HepG2 (cell line): ENCODE measurements around the gene SDC4. TPM values are rescaled to one million over a fixed set of nuclear protein-coding genes. Genes with fewer than 3 reads are reported as not detected.
A peak's percentile ranks its signal among the peaks of the same experiment; 100 is the strongest.

Experiments
- ATAC-seq: fragments of 200-7000 bp; cut with Tn5 transposase; 3 replicates; pipeline ENCODE4 v1.9.1; 2020; ENCODE audit warnings: mild to moderate bottlenecking, moderate library complexity
- BruUV-seq: library from RNA; stranded (reverse); fragments of 400-500 nt; replicated peaks from 2 replicates; lab custom pipeline; 2021; lab: Mats Ljungman, UMichigan
- CTCF ChIA-PET: fragments of 300-600 bp; formaldehyde crosslinking; extraction: SDS; loops from one replicate; lab custom pipeline; 2021; ENCODE audit warnings: low total read pairs, inconsistent platforms, low intra/inter-chr PET ratio; lab: Yijun Ruan, JAX
- POLR2A ChIA-PET: fragments of 350-600 bp; sonication (Branson Sonifier 250); formaldehyde crosslinking; loops from one replicate; lab custom pipeline; 2020; ENCODE audit warnings: antibody characterized with exemption, inconsistent platforms; lab: Yijun Ruan, JAX
- DNase-seq: peaks from one replicate; pipeline ENCODE4 v3.0.0-alpha.2; 2015; ENCODE audit warnings: low spot score
- FAIRE-seq: peaks from 3 replicates; lab custom pipeline; 2011; peaks lifted over from hg19 to GRCh38; lab: Jason Lieb, UNC
- H2AFZ ChIP-seq: one replicate; pipeline ENCODE4 v1.6.1; 2011; ENCODE audit warnings: low read length, inconsistent platforms
- H3K27ac ChIP-seq: fragments of 300-600 bp; 3 replicates; pipeline ENCODE4 v1.8.0; 2011; ENCODE audit warnings: mixed run types, mild to moderate bottlenecking, mixed read lengths, low read length, inconsistent platforms; ENCODE audit not compliant: insufficient read depth; ENCODE audit errors: extremely low read length
- H3K27me3 ChIP-seq, 2 experiments: fragments of 200-600 bp in 1 of 2; 2 replicates in 1 of 2; 3 replicates in 1 of 2; pipeline versions ENCODE4 v1.6.0 to v1.8.0; 2011; ENCODE audit warnings: low read length in 2 of 2, mild to moderate bottlenecking in 2 of 2, moderate library complexity in 2 of 2, inconsistent platforms in 1 of 2; ENCODE audit not compliant: insufficient read depth in 2 of 2, control insufficient read depth in 1 of 2
- H3K36me3 ChIP-seq, 2 experiments: fragments of 200-600 bp in 1 of 2; replicated peaks in 1 of 2; 2 replicates in 1 of 2; 3 replicates in 1 of 2; pipeline versions ENCODE4 v1.5.1 to v1.8.0; 2011; ENCODE audit warnings: low read length in 2 of 2, inconsistent platforms in 1 of 2; ENCODE audit not compliant: insufficient read depth in 2 of 2, control insufficient read depth in 1 of 2
- H3K4me1 ChIP-seq: 2 replicates; pipeline ENCODE4 v1.5.1; 2012; ENCODE audit warnings: low read length, inconsistent platforms; ENCODE audit not compliant: insufficient read depth
- H3K4me2 ChIP-seq: 2 replicates; pipeline ENCODE4 v1.6.0; 2011; ENCODE audit warnings: low read depth, low read length, inconsistent platforms
- H3K4me3 ChIP-seq, 3 experiments: fragments of 200-600 bp in 1 of 3; sonication (generic), shearing (Covaris generic) in 1 of 3; replicated peaks in 1 of 3; 2 replicates each; pipeline ENCODE4 v1.5.1; 2011 to 2016; ENCODE audit warnings: low read length in 3 of 3, inconsistent platforms in 2 of 3, low read depth in 2 of 3, mild to moderate bottlenecking in 2 of 3, control low read depth in 1 of 3, mixed read lengths in 1 of 3; ENCODE audit not compliant: insufficient read depth in 1 of 3
- H3K79me2 ChIP-seq: one replicate; pipeline ENCODE4 v1.6.1; 2011; ENCODE audit warnings: low read length, inconsistent platforms; ENCODE audit not compliant: insufficient read depth
- H3K9ac ChIP-seq: 2 replicates; pipeline ENCODE4 v1.6.0; 2011; ENCODE audit warnings: mild to moderate bottlenecking, low read depth, low read length, inconsistent platforms; ENCODE audit not compliant: insufficient read depth
- H3K9me3 ChIP-seq: 2 replicates; pipeline ENCODE4 v1.5.1; 2012; ENCODE audit warnings: mild to moderate bottlenecking, low read length
- H4K20me1 ChIP-seq: 2 replicates; pipeline ENCODE4 v1.6.0; 2011; ENCODE audit warnings: inconsistent platforms, mild to moderate bottlenecking, low read length, moderate library complexity; ENCODE audit not compliant: insufficient read depth
- CREM ChIP-seq, 2 experiments: sonication (generic) in 1 of 2; formaldehyde crosslinking in 1 of 2; IDR thresholded peaks; 2 replicates each; pipeline versions ENCODE4 v1.4.0 to v1.6.1; 2016 to 2020; ENCODE audit warnings: antibody characterized with exemption in 1 of 2, mild to moderate bottlenecking in 1 of 2, missing genetic modification reagents in 1 of 2
- ETS1 ChIP-seq: sonication (generic); formaldehyde crosslinking; IDR thresholded peaks from 2 replicates; pipeline ENCODE4 v1.4.0; 2020; ENCODE audit warnings: missing genetic modification reagents
- FOXP1 ChIP-seq, 2 experiments: fragments of 450-650 bp in 1 of 2; IDR thresholded peaks; 2 replicates each; pipeline ENCODE4 v1.6.1; 2017 to 2018; ENCODE audit warnings: antibody characterized with exemption in 1 of 2
- HNF4A ChIP-seq: sonication (generic); formaldehyde crosslinking; IDR thresholded peaks from 2 replicates; pipeline ENCODE4 v1.4.0; 2020; ENCODE audit warnings: missing genetic modification reagents
- IKZF1 ChIP-seq: fragments of 450-650 bp; IDR thresholded peaks from 2 replicates; pipeline ENCODE4 v1.7.1; 2016
- KLF13 ChIP-seq: sonication (generic); formaldehyde crosslinking; IDR thresholded peaks from 2 replicates; pipeline ENCODE4 v1.4.0; 2020; ENCODE audit warnings: mild to moderate bottlenecking, missing genetic modification reagents
- MIER3 ChIP-seq: IDR thresholded peaks from 2 replicates; pipeline ENCODE4 v1.6.1; 2016; ENCODE audit warnings: missing compliant biosample characterization, borderline replicate concordance
- NFE2L1 ChIP-seq: sonication (generic); formaldehyde crosslinking; IDR thresholded peaks from 2 replicates; pipeline ENCODE4 v1.4.0; 2020; ENCODE audit warnings: missing genetic modification reagents, mild to moderate bottlenecking, borderline replicate concordance
- PAWR ChIP-seq: sonication (generic); formaldehyde crosslinking; IDR thresholded peaks from 2 replicates; pipeline ENCODE4 v1.4.0; 2020; ENCODE audit warnings: missing genetic modification reagents, mild to moderate bottlenecking, borderline replicate concordance
- POLR2AphosphoS2 ChIP-seq: IDR thresholded peaks from 2 replicates; pipeline ENCODE4 v1.6.1; 2011; ENCODE audit warnings: low read depth, low read length, improper control_type of control experiment
- RBFOX2 ChIP-seq: fragments of 200-400 bp; formaldehyde crosslinking; IDR thresholded peaks from 2 replicates; pipeline ENCODE4 v1.6.1; 2017; ENCODE audit warnings: low read depth, mild to moderate bottlenecking, low read length
- ZNF230 ChIP-seq: sonication (generic); formaldehyde crosslinking; IDR thresholded peaks from 2 replicates; pipeline ENCODE4 v1.4.0; 2020; ENCODE audit warnings: mild to moderate bottlenecking, missing genetic modification reagents
- ZNF33A ChIP-seq: sonication (generic); formaldehyde crosslinking; IDR thresholded peaks from 2 replicates; pipeline ENCODE4 v1.5.1; 2020; ENCODE audit warnings: missing genetic modification reagents, mild to moderate bottlenecking, moderate library complexity, borderline replicate concordance
- ZNF33B ChIP-seq: sonication (generic); formaldehyde crosslinking; IDR thresholded peaks from 2 replicates; pipeline ENCODE4 v1.5.1; 2020; ENCODE audit warnings: mild to moderate bottlenecking, missing genetic modification reagents
- ZNF550 ChIP-seq: sonication (generic); formaldehyde crosslinking; IDR thresholded peaks from 2 replicates; pipeline ENCODE4 v1.4.0; 2020; ENCODE audit warnings: mild to moderate bottlenecking, missing genetic modification reagents, borderline replicate concordance
- ZNF614 ChIP-seq: IDR thresholded peaks from 2 replicates; pipeline ENCODE4 v1.6.1; 2018; ENCODE audit warnings: missing biosample characterization, missing genetic modification reagents, inconsistent platforms, borderline replicate concordance
- ZNF629 ChIP-seq: sonication (generic); formaldehyde crosslinking; conservative IDR thresholded peaks from 2 replicates; pipeline ENCODE4 v1.5.0; 2020; ENCODE audit warnings: missing genetic modification reagents
- ZNF644 ChIP-seq: IDR thresholded peaks from 2 replicates; pipeline ENCODE4 v1.6.1; 2016; ENCODE audit warnings: low read depth
- ZNF709 ChIP-seq: sonication (generic); formaldehyde crosslinking; IDR thresholded peaks from 2 replicates; pipeline ENCODE4 v1.5.0; 2020; ENCODE audit warnings: mild to moderate bottlenecking, missing genetic modification reagents
- ZNF746 ChIP-seq: sonication (generic); formaldehyde crosslinking; IDR thresholded peaks from 2 replicates; pipeline ENCODE4 v1.8.0; 2022; ENCODE audit warnings: mild to moderate bottlenecking, missing genetic modification reagents
- WGBS: methylation state at CpG from one replicate; pipeline ENCODE4 v1.1.6; 2017; ENCODE audit warnings: low lambda C conversion rate; 5-methylcytosine and 5-hydroxymethylcytosine counted together
- in situ Hi-C: cut with HindIII; loops from 2 replicates; pipeline ENCODE4 v1.10.0; 2017; ENCODE audit warnings: low pct_unique_long_range_greater_than_20kb; ENCODE audit not compliant: extremely low pct_ligation_motif_present
- intact Hi-C: fragments of 100-400 bp; cut with micrococcal nuclease; formaldehyde crosslinking; loops from one replicate; pipeline ENCODE4 v1.10.0; 2022; ENCODE audit not compliant: unreplicated experiment
- polyA plus RNA-seq, 8 experiments: library from polyadenylated mRNA; depleted of rRNA in 3 of 8; stranded (reverse) in 7 of 8; unstranded in 1 of 8; fragments of >200 nt; fragmentation: Illumina TruSeq in 4 of 8; extraction: Trizol in 4 of 8; gene quantifications; 2 replicates each; pipeline versions ENCODE4 v1.2.1 to v1.2.3, GENCODE V29; 2011 to 2016; ENCODE audit warnings: low read depth in 4 of 8, missing spikeins in 1 of 8, mixed read lengths in 1 of 8; ENCODE audit not compliant: insufficient read depth in 1 of 8
- total RNA-seq, 5 experiments: library from RNA; depleted of rRNA; stranded (reverse); fragments of >200 nt; fragmentation: Illumina TruSeq; extraction: Trizol; gene quantifications; 2 replicates each; pipeline ENCODE4 v1.2.3, GENCODE V29; 2016; ENCODE audit warnings: low read depth in 1 of 5
- TF ChIP-seq, protein P1 (sequence below): sonication (generic); formaldehyde crosslinking; IDR thresholded peaks from 2 replicates; pipeline ENCODE4; 2020; ENCODE audit warnings: missing genetic modification reagents, mild to moderate bottlenecking, borderline replicate concordance

SDC4 gene
- total and polyA plus RNA-seq, 2 of the 13 experiments (the other 11 are each of a cell fraction or from before 2014, with no cell fraction given) = 49.0 to 65.1 TPM

DNA sequence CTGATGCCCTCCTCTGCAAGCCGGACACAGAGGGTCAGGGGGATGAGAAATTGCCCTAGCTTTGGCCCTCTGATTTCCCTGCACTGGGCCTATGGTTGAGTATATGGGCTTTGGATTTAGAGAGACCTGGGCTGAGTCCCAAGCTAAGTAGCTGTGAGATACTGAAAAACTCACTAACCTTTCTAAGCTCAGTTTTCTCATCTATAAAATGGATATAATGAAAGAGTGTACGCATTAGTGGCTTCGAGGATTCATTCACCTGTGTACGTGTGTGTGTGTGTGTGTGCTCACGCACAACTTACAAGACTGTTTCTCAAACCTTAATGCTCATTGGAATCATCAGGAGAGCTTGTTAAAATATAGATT, 54.2 kb downstream of the SDC4 start:
- WGBS = 34% methylated on average over 5 of the region's 5 CpGs
- FAIRE-seq = no peak
- intact Hi-C loops = loop anchor here (5.0 kb wide), 1 partner anchor 157 kb away; no protein-coding TSS in a partner anchor
- no peak overlapping the region for H2AFZ ChIP-seq
- DNase-seq = no peak
- peaks cover 2 to 53% of the 10 kb centered on the region in 2 experiments; a peak in 4 of 5 replicates for H3K27me3 ChIP-seq
- H3K4me2 ChIP-seq = peak overlapping the region; percentile 71
- H3K36me3 ChIP-seq = no peaks in the 10 kb centered on the region
- BruUV-seq = no TSS peak
- POLR2A ChIA-PET = interaction anchor here (1.0 kb wide), 1 partner anchor 160 kb away, joined by 3 read pairs; no protein-coding TSS in a partner anchor
- no peak for ATAC-seq
- H3K9me3 ChIP-seq = no peaks in the 10 kb centered on the region
- peak overlapping the region in 1 of 3 experiments; percentile 60; a peak in 1 of 6 replicates for H3K4me3 ChIP-seq
- H3K27ac ChIP-seq = no peak overlapping the region
- H3K4me1 ChIP-seq = peaks cover 16% of the 10 kb centered on the region; the same call in 1 of the 2 replicates
- in situ Hi-C loops = loop anchor here (10.0 kb wide), 1 partner anchor 279 kb away; no protein-coding TSS in a partner anchor
- no peaks in the 10 kb centered on the region for H4K20me1 ChIP-seq
- no peak overlapping the region for H3K9ac ChIP-seq
- CTCF ChIA-PET = interaction anchor here (1.1 kb wide), 1 partner anchor 18 kb away, joined by 3 read pairs; no protein-coding TSS in a partner anchor
- H3K79me2 ChIP-seq = no peaks in the 10 kb centered on the region
- 0 out of 2 replicates have a peak, but pooled peaks have one; percentile 2 for TF ChIP-seq KLF13 (CRISPR knock-in tag)
- TF ChIP-seq ZNF644 = no peak
- no peak for TF ChIP-seq ETS1 (CRISPR knock-in tag)
- TF ChIP-seq IKZF1 = no peak
- peak; percentile 75 for TF ChIP-seq ZNF629 (CRISPR knock-in tag)
- 0 out of 2 replicates have a peak, but pooled peaks have one; percentile 1 for TF ChIP-seq MIER3
- TF ChIP-seq NFE2L1 = 0 out of 2 replicates have a peak, but pooled peaks have one; percentile 7
- TF ChIP-seq ZNF709 (CRISPR knock-in tag) = no peak
- no peak for TF ChIP-seq POLR2AphosphoS2
- no peak for TF ChIP-seq FOXP1 (IDR thresholded peaks at IDR 0.05)
- TF ChIP-seq FOXP1 (CRISPR knock-in tag; IDR thresholded peaks at IDR 0.05) = no peak
- no peak for TF ChIP-seq ZNF33B (CRISPR knock-in tag)
- TF ChIP-seq ZNF550 = 0 out of 2 replicates have a peak, but pooled peaks have one; percentile 0
- TF ChIP-seq ZNF33A = 0 out of 2 replicates have a peak, but pooled peaks have one; percentile 12
- no peak for TF ChIP-seq ZNF614
- no peak for TF ChIP-seq ZNF230 (CRISPR knock-in tag)
- TF ChIP-seq RBFOX2 = no peak
- no peak for TF ChIP-seq PAWR (CRISPR knock-in tag)
- TF ChIP-seq, protein P1, sequence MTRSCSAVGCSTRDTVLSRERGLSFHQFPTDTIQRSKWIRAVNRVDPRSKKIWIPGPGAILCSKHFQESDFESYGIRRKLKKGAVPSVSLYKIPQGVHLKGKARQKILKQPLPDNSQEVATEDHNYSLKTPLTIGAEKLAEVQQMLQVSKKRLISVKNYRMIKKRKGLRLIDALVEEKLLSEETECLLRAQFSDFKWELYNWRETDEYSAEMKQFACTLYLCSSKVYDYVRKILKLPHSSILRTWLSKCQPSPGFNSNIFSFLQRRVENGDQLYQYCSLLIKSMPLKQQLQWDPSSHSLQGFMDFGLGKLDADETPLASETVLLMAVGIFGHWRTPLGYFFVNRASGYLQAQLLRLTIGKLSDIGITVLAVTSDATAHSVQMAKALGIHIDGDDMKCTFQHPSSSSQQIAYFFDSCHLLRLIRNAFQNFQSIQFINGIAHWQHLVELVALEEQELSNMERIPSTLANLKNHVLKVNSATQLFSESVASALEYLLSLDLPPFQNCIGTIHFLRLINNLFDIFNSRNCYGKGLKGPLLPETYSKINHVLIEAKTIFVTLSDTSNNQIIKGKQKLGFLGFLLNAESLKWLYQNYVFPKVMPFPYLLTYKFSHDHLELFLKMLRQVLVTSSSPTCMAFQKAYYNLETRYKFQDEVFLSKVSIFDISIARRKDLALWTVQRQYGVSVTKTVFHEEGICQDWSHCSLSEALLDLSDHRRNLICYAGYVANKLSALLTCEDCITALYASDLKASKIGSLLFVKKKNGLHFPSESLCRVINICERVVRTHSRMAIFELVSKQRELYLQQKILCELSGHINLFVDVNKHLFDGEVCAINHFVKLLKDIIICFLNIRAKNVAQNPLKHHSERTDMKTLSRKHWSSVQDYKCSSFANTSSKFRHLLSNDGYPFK (CRISPR knock-in tag) = peak; percentile 4; the same call in 1 of the 2 replicates
- no peak for TF ChIP-seq CREM (IDR thresholded peaks at IDR 0.05)
- TF ChIP-seq CREM (CRISPR knock-in tag; IDR thresholded peaks at IDR 0.05) = no peak
- TF ChIP-seq HNF4A = no peak
- no peak for TF ChIP-seq ZNF746 (CRISPR knock-in tag)
